HEK293 (cell line): ENCODE measurements around the gene ACIN1.

Source experiments
- KLF17 ChIP-seq: fragments of 450-650 bp; formaldehyde crosslinking; IDR thresholded peaks from 2 replicates; pipeline ENCODE4 v1.5.1; 2016; ENCODE audit warnings: missing biosample characterization, missing genetic modification characterization
- KLF7 ChIP-seq: fragments of 450-650 bp; formaldehyde crosslinking; IDR thresholded peaks from 2 replicates; pipeline ENCODE4 v1.5.1; 2016; ENCODE audit warnings: missing biosample characterization, missing genetic modification characterization, borderline replicate concordance
- SP3 ChIP-seq: fragments of 450-650 bp; formaldehyde crosslinking; IDR thresholded peaks from 2 replicates; pipeline ENCODE4 v1.5.1; 2016; ENCODE audit warnings: missing biosample characterization, missing genetic modification characterization
- SP7 ChIP-seq: fragments of 450-650 bp; formaldehyde crosslinking; IDR thresholded peaks from 2 replicates; pipeline ENCODE4 v1.5.1; 2016; ENCODE audit warnings: missing biosample characterization, missing genetic modification characterization
- TSHZ1 ChIP-seq: fragments of 450-650 bp; formaldehyde crosslinking; IDR thresholded peaks from 2 replicates; pipeline ENCODE4 v1.5.1; 2016; ENCODE audit warnings: missing biosample characterization, missing genetic modification characterization, borderline replicate concordance
- ZBTB6 ChIP-seq: fragments of 450-650 bp; formaldehyde crosslinking; IDR thresholded peaks from 2 replicates; pipeline ENCODE4 v1.5.1; 2017; ENCODE audit warnings: missing biosample characterization, missing genetic modification characterization
- ZEB2 ChIP-seq: fragments of 450-650 bp; formaldehyde crosslinking; IDR thresholded peaks from 2 replicates; pipeline ENCODE4 v1.5.1; 2016; ENCODE audit warnings: missing biosample characterization, missing genetic modification characterization
- ZIC2 ChIP-seq: fragments of 450-650 bp; formaldehyde crosslinking; IDR thresholded peaks from 2 replicates; pipeline ENCODE4 v1.5.1; 2016; ENCODE audit warnings: missing biosample characterization, missing genetic modification characterization
- ZNF121 ChIP-seq: fragments of 450-650 bp; formaldehyde crosslinking; IDR thresholded peaks from 2 replicates; pipeline ENCODE4 v1.5.1; 2016; ENCODE audit warnings: missing biosample characterization, missing genetic modification characterization
- ZNF24 ChIP-seq: fragments of 450-650 bp; formaldehyde crosslinking; IDR thresholded peaks from 2 replicates; pipeline ENCODE4 v1.5.1; 2016; ENCODE audit warnings: missing biosample characterization, missing genetic modification characterization
- ZNF394 ChIP-seq: fragments of 450-650 bp; formaldehyde crosslinking; IDR thresholded peaks from 2 replicates; pipeline ENCODE4 v1.5.1; 2016; ENCODE audit warnings: missing biosample characterization, missing genetic modification characterization, mild to moderate bottlenecking, moderate library complexity, borderline replicate concordance
- ZNF654 ChIP-seq: fragments of 450-650 bp; formaldehyde crosslinking; IDR thresholded peaks from 2 replicates; pipeline ENCODE4 v1.5.1; 2016; ENCODE audit warnings: low read depth, missing biosample characterization, missing genetic modification characterization
- TF ChIP-seq, protein P1 (sequence below): fragments of 450-650 bp; formaldehyde crosslinking; IDR thresholded peaks from 2 replicates; pipeline ENCODE4 v1.5.1; 2016; ENCODE audit warnings: missing biosample characterization, missing genetic modification characterization
- TF ChIP-seq, protein P2 (sequence below): fragments of 450-650 bp; formaldehyde crosslinking; IDR thresholded peaks from 2 replicates; pipeline ENCODE4 v1.5.1; 2016; ENCODE audit warnings: missing biosample characterization, missing genetic modification characterization
- TF ChIP-seq, protein P3 (sequence below): fragments of 450-650 bp; formaldehyde crosslinking; IDR thresholded peaks from 2 replicates; pipeline ENCODE4 v1.5.1; 2016; ENCODE audit warnings: missing biosample characterization, missing genetic modification characterization
- TF ChIP-seq, protein P4 (sequence below): fragments of 450-650 bp; IDR thresholded peaks from 2 replicates; pipeline ENCODE4 v1.5.1; 2018; ENCODE audit warnings: missing biosample characterization, missing genetic modification characterization

Gene ACIN1

GRCh38 chr14:23120541-23121251 lies 25.8 kb upstream of the ACIN1 start (continued):
- TF ChIP-seq KLF7 (tag by site-specific recombination) (no peak), ZBTB6 (tag by site-specific recombination) (no peak), ZNF24 (tag by site-specific recombination) (0 out of 2 replicates have a peak, but pooled peaks have one; percentile 50), ZNF654 (tag by site-specific recombination) (peak; percentile 97), ZEB2 (0 out of 2 replicates have a peak, but pooled peaks have one; percentile 34), ZNF394 (0 out of 2 replicates have a peak, but pooled peaks have one; percentile 20), ZIC2 (tag by site-specific recombination) (peak; percentile 25; the same call in 1 of the 2 replicates), SP3 (tag by site-specific recombination) (no peak), ZNF121 (tag by site-specific recombination) (peak; percentile 93), TSHZ1 (tag by site-specific recombination) (no peak), SP7 (tag by site-specific recombination) (peak; percentile 35; the same call in 1 of the 2 replicates), KLF17 (tag by site-specific recombination) (peak; percentile 62; the same call in 1 of the 2 replicates)
- TF ChIP-seq, protein P1, sequence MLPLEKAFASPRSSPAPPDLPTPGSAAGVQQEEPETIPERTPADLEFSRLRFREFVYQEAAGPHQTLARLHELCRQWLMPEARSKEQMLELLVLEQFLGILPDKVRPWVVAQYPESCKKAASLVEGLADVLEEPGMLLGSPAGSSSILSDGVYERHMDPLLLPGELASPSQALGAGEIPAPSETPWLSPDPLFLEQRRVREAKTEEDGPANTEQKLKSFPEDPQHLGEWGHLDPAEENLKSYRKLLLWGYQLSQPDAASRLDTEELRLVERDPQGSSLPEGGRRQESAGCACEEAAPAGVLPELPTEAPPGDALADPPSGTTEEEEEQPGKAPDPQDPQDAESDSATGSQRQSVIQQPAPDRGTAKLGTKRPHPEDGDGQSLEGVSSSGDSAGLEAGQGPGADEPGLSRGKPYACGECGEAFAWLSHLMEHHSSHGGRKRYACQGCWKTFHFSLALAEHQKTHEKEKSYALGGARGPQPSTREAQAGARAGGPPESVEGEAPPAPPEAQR (tag by site-specific recombination) = no peak
- TF ChIP-seq, protein P2, sequence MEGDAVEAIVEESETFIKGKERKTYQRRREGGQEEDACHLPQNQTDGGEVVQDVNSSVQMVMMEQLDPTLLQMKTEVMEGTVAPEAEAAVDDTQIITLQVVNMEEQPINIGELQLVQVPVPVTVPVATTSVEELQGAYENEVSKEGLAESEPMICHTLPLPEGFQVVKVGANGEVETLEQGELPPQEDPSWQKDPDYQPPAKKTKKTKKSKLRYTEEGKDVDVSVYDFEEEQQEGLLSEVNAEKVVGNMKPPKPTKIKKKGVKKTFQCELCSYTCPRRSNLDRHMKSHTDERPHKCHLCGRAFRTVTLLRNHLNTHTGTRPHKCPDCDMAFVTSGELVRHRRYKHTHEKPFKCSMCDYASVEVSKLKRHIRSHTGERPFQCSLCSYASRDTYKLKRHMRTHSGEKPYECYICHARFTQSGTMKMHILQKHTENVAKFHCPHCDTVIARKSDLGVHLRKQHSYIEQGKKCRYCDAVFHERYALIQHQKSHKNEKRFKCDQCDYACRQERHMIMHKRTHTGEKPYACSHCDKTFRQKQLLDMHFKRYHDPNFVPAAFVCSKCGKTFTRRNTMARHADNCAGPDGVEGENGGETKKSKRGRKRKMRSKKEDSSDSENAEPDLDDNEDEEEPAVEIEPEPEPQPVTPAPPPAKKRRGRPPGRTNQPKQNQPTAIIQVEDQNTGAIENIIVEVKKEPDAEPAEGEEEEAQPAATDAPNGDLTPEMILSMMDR (tag by site-specific recombination) = peak; percentile 99
- TF ChIP-seq, protein P3, sequence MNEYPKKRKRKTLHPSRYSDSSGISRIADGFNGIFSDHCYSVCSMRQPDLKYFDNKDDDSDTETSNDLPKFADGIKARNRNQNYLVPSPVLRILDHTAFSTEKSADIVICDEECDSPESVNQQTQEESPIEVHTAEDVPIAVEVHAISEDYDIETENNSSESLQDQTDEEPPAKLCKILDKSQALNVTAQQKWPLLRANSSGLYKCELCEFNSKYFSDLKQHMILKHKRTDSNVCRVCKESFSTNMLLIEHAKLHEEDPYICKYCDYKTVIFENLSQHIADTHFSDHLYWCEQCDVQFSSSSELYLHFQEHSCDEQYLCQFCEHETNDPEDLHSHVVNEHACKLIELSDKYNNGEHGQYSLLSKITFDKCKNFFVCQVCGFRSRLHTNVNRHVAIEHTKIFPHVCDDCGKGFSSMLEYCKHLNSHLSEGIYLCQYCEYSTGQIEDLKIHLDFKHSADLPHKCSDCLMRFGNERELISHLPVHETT (tag by site-specific recombination) = peak; percentile 28; the same call in 1 of the 2 replicates
- TF ChIP-seq, protein P4, sequence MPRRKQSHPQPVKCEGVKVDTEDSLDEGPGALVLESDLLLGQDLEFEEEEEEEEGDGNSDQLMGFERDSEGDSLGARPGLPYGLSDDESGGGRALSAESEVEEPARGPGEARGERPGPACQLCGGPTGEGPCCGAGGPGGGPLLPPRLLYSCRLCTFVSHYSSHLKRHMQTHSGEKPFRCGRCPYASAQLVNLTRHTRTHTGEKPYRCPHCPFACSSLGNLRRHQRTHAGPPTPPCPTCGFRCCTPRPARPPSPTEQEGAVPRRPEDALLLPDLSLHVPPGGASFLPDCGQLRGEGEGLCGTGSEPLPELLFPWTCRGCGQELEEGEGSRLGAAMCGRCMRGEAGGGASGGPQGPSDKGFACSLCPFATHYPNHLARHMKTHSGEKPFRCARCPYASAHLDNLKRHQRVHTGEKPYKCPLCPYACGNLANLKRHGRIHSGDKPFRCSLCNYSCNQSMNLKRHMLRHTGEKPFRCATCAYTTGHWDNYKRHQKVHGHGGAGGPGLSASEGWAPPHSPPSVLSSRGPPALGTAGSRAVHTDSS (tag by site-specific recombination) = 0 out of 2 replicates have a peak, but pooled peaks have one; percentile 8
